ENCODE data around the gene CNN2.

GRCh38 chr19:1032264-1032867, 6.0 kb downstream of the CNN2 start:
- no peak for TF ChIP-seq CTCF (IDR thresholded peaks at IDR 0.05)
- TF ChIP-seq EP300 (IDR thresholded peaks at IDR 0.05): no peak
- no peak for TF ChIP-seq POLR2A (IDR thresholded peaks at IDR 0.05)
